GM19099 (cell line): Measurements from ENCODE around the gene NOCT.
A peak's percentile ranks its signal among the peaks of the same experiment; 100 is the strongest.

Experiments
- POLR2A ChIP-seq: IDR thresholded peaks from 3 replicates; pipeline ENCODE4 v1.6.1; 2011; ENCODE audit warnings: low read depth; ENCODE audit not compliant: insufficient read length; ENCODE audit errors: extremely low read depth

NOCT gene

GRCh38 chr4:139015269-139015947, at the start of gene NOCT:
Gene NOCT (plus strand): TSS chr4:139015781. CDS start chr4:139015982, 201 bp downstream.
- peak; percentile 98 for TF ChIP-seq POLR2A

GRCh38 chr4:138967313-138967712, 48.3 kb upstream of the NOCT start:
- TF ChIP-seq POLR2A = no peak

GRCh38 chr4:138972956-138973801, 42.4 kb upstream of the NOCT start:
- TF ChIP-seq POLR2A = no peak

- no peak for TF ChIP-seq POLR2A
Measured at GRCh38 chr4:138975225-138975624, 40.4 kb upstream of the NOCT start.

- TF ChIP-seq POLR2A = no peak
Measured at GRCh38 chr4:138976526-138976925, 39.1 kb upstream of the NOCT start.

GRCh38 chr4:138977524-138977923, 38.1 kb upstream of the NOCT start:
- no peak for TF ChIP-seq POLR2A

- no peak for TF ChIP-seq POLR2A
Measured at GRCh38 chr4:138978028-138978585, 37.5 kb upstream of the NOCT start.

- TF ChIP-seq POLR2A = no peak
Measured at GRCh38 chr4:138978600-138978999, 37.0 kb upstream of the NOCT start.

GRCh38 chr4:138979742-138980141, 35.8 kb upstream of the NOCT start:
- no peak for TF ChIP-seq POLR2A

- TF ChIP-seq POLR2A = no peak
Measured at GRCh38 chr4:138981930-138982390, 33.6 kb upstream of the NOCT start.

- TF ChIP-seq POLR2A = no peak
Measured at GRCh38 chr4:138982754-138983153, 32.8 kb upstream of the NOCT start.

- TF ChIP-seq POLR2A = no peak
Measured at GRCh38 chr4:138983690-138984089, 31.9 kb upstream of the NOCT start.

- TF ChIP-seq POLR2A = no peak
Measured at GRCh38 chr4:138984647-138985046, 30.9 kb upstream of the NOCT start.

- no peak for TF ChIP-seq POLR2A
Measured at GRCh38 chr4:138992676-138993075, 22.9 kb upstream of the NOCT start.

- no peak for TF ChIP-seq POLR2A
Measured at GRCh38 chr4:138996090-138996489, 19.5 kb upstream of the NOCT start.

- no peak for TF ChIP-seq POLR2A
Measured at GRCh38 chr4:138999666-139000065, 15.9 kb upstream of the NOCT start.
